ENCODE results near the gene CDK15.

Gene CDK15

DNA sequence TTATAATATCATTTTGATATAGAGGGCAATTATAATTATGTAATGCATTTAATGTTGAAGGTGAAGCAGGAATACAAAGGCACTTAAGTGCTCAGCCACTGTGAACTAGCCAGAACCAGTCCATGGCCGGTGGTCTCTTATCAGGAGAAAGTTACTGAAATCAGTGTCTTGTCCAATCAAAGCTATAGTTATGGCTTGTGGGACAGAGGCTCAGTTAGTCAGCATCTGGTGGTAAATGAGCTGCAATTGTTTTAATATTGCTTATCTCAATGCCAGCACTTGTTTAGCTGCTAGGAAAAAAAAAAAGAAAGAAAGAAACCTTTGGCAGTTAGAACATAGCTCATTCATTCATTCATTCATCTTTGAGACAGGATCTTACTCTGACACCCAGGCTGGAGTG lies 21.8 kb upstream of the CDK15 start:
- no peaks in the 10 kb centered on the region for H3K9me3 ChIP-seq (ENCODE audit: low read length)
- no peak overlapping the region for H2AFZ ChIP-seq (ENCODE audit: low read length)
- no peaks in the 10 kb centered on the region for H3F3A ChIP-seq (ENCODE audit: insufficient read depth, low read length)
- no peaks in the 10 kb centered on the region for H4K20me1 ChIP-seq (ENCODE audit: insufficient read depth, low read length)
- H3K27ac ChIP-seq (ENCODE audit: low read depth, low read length, poor library complexity, severe bottlenecking) = no peak overlapping the region
- no peaks in the 10 kb centered on the region for H3K36me3 ChIP-seq (ENCODE audit: insufficient read depth, low read length)
- TF ChIP-seq EZH2 (IDR thresholded peaks at IDR 0.05; ENCODE audit: borderline replicate concordance, low read length) = no peak
- TF ChIP-seq, protein P1, sequence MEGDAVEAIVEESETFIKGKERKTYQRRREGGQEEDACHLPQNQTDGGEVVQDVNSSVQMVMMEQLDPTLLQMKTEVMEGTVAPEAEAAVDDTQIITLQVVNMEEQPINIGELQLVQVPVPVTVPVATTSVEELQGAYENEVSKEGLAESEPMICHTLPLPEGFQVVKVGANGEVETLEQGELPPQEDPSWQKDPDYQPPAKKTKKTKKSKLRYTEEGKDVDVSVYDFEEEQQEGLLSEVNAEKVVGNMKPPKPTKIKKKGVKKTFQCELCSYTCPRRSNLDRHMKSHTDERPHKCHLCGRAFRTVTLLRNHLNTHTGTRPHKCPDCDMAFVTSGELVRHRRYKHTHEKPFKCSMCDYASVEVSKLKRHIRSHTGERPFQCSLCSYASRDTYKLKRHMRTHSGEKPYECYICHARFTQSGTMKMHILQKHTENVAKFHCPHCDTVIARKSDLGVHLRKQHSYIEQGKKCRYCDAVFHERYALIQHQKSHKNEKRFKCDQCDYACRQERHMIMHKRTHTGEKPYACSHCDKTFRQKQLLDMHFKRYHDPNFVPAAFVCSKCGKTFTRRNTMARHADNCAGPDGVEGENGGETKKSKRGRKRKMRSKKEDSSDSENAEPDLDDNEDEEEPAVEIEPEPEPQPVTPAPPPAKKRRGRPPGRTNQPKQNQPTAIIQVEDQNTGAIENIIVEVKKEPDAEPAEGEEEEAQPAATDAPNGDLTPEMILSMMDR (IDR thresholded peaks at IDR 0.05; ENCODE audit: low read length) = no peak
- no peak overlapping the region for H3K4me3 ChIP-seq (ENCODE audit: low read depth, low read length, poor library complexity, severe bottlenecking)
- no peak overlapping the region for H3K4me2 ChIP-seq (ENCODE audit: low read length)
- no peaks in the 10 kb centered on the region for H3K9me2 ChIP-seq (ENCODE audit: low read depth, low read length)
- H3K9ac ChIP-seq (ENCODE audit: low read length) = no peak overlapping the region
- H3K79me2 ChIP-seq (ENCODE audit: insufficient read depth, low read length) = no peaks in the 10 kb centered on the region
- H3K4me1 ChIP-seq (ENCODE audit: insufficient read depth, low read length, severe bottlenecking) = peaks cover 16% of the 10 kb centered on the region
- no peaks in the 10 kb centered on the region for H3K27me3 ChIP-seq (ENCODE audit: insufficient read depth, low read length)

DNA sequence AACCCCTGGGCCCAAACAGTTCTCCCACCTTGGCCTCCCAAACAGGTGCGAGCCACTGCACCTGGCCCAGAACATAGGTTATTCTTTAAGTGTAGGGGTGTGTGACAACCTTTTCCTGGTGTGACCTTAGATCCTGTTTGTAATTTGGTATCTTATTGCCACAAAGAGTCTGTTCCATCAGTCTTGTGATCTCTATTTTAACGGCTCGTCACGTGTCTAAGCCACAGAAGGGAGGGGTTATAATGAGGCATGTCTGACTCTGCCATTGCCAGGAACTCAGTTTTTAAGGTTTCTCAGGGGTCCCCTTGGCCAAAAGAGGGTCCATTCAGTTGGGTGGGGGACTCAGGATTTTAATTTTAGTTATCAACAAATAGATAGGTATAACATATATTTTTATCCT lies 21.2 kb upstream of the CDK15 start:
- Histone ChIP-seq H3K9me3 (ENCODE audit: low read length) (no peaks in the 10 kb centered on the region), H3K9ac (ENCODE audit: low read length) (no peak overlapping the region), H3K27me3 (ENCODE audit: insufficient read depth, low read length) (no peaks in the 10 kb centered on the region), H3K4me2 (ENCODE audit: low read length) (no peak overlapping the region), H3K27ac (ENCODE audit: low read depth, low read length, poor library complexity, severe bottlenecking) (no peak overlapping the region), H3K9me2 (ENCODE audit: low read depth, low read length) (no peaks in the 10 kb centered on the region), H3K4me3 (ENCODE audit: low read depth, low read length, poor library complexity, severe bottlenecking) (no peak overlapping the region), H3K79me2 (ENCODE audit: insufficient read depth, low read length) (no peaks in the 10 kb centered on the region), H4K20me1 (ENCODE audit: insufficient read depth, low read length) (no peaks in the 10 kb centered on the region), H2AFZ (ENCODE audit: low read length) (no peak overlapping the region), H3K36me3 (ENCODE audit: insufficient read depth, low read length) (no peaks in the 10 kb centered on the region), H3K4me1 (ENCODE audit: insufficient read depth, low read length, severe bottlenecking) (peaks cover 10% of the 10 kb centered on the region), H3F3A (ENCODE audit: insufficient read depth, low read length) (no peaks in the 10 kb centered on the region)
- TF ChIP-seq, protein P1 (IDR thresholded peaks at IDR 0.05; ENCODE audit: low read length) = no peak
- TF ChIP-seq EZH2 (IDR thresholded peaks at IDR 0.05; ENCODE audit: borderline replicate concordance, low read length) = no peak

DNA sequence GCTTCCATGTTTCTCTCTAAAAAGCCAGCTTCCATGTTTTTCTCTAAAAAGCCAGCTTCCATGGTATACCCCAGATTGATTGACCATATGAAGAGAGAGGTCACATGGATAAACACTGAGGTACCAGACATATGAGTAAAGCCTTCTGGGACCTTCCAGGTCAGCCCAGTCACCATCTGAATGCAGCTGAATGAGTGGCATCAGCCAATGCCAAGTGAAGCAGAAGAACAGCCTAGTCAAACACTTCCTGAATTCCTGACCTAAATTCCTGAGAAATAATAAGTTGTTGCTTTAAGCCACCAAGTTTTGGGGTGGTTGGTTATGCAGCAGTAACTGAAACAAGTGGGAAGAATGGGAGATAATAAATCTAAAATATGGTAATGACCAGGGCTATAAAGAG lies 19.9 kb upstream of the CDK15 start:
- Histone ChIP-seq H3K4me2 (ENCODE audit: low read length) (no peak overlapping the region), H3F3A (ENCODE audit: insufficient read depth, low read length) (no peaks in the 10 kb centered on the region), H3K79me2 (ENCODE audit: insufficient read depth, low read length) (no peaks in the 10 kb centered on the region), H3K9me2 (ENCODE audit: low read depth, low read length) (no peaks in the 10 kb centered on the region), H3K4me3 (ENCODE audit: low read depth, low read length, poor library complexity, severe bottlenecking) (no peak overlapping the region), H3K4me1 (ENCODE audit: insufficient read depth, low read length, severe bottlenecking) (peaks cover 6% of the 10 kb centered on the region), H2AFZ (ENCODE audit: low read length) (no peak overlapping the region), H3K9me3 (ENCODE audit: low read length) (no peaks in the 10 kb centered on the region), H4K20me1 (ENCODE audit: insufficient read depth, low read length) (no peaks in the 10 kb centered on the region), H3K36me3 (ENCODE audit: insufficient read depth, low read length) (no peaks in the 10 kb centered on the region), H3K9ac (ENCODE audit: low read length) (no peak overlapping the region), H3K27ac (ENCODE audit: low read depth, low read length, poor library complexity, severe bottlenecking) (no peak overlapping the region), H3K27me3 (ENCODE audit: insufficient read depth, low read length) (no peaks in the 10 kb centered on the region)
- no peak for TF ChIP-seq EZH2 (IDR thresholded peaks at IDR 0.05; ENCODE audit: borderline replicate concordance, low read length)
- TF ChIP-seq, protein P1 (IDR thresholded peaks at IDR 0.05; ENCODE audit: low read length) = no peak

Data from OCI-LY1 (cell line).